Stimulated activated CD4-positive, alpha-beta T cell treated with anti-CD3 and anti-CD28 coated beads, TNF-alpha, amount 100 ng/mL, for 4 hours (primary cell): ENCODE measurements around the gene ACP5.
"Not testable (repeated sequence)": the region's sequence is repeated elsewhere in the genome, so short reads cannot be mapped to it uniquely, and the experiment has no call there.

Experiments
- DNase-seq, 3 experiments: peaks; one replicate each; pipeline ENCODE4 v3.0.0-alpha.2; 2020; ENCODE audit warnings: low read depth in 3 of 3

The ACP5 gene

GRCh38 chr19:11577451-11578257 lies at the start of gene ACP5:
Gene ACP5 (minus strand): TSS chr19:11577645. CDS start chr19:11577317, 328 bp downstream.
- no peak for DNase-seq

- DNase-seq = no peak
Measured at GRCh38 chr19:11626252-11626651, 48.8 kb upstream of the ACP5 start.

DNA sequence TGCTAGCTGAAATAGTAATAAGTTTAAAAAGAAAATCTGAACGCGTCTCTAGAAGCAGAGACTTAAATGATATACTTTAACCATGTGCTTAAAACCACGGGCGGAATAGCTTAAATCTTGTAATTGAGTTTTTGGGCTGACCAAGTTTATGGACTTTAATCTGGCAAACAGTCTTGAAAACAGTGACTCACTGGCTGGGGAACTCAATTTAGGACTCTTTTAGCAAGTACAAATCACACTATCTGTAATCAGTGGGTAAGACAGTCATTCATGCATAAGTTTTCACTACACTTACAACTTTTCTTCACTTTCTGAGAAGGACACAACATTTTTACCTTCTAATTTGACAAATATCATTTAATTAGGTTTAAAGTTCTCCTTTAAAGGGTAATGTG lies 46.6 kb upstream of the ACP5 start:
- DNase-seq = no peak

- not testable (repeated sequence) for DNase-seq
Measured at GRCh38 chr19:11622401-11622800, 45.0 kb upstream of the ACP5 start.

DNA sequence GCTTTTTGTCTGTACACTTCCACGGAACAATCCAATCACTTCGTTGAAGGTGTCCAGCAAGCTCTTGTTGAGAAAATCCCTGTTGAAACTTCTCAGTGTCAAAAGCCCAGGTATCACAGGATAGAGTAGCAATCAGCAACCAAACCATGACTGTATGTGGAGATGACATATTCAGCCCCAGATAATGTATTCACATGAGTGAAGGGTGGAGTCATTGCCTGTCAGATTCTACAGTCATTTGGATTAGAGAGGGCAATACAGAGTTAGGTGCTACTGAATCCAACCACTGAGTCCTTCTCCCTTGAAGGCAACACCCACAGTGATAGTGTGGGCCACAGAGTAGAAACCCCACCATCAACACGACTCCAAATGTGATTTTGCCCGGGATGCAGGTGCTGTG lies 43.1 kb upstream of the ACP5 start:
- no peak for DNase-seq

DNA sequence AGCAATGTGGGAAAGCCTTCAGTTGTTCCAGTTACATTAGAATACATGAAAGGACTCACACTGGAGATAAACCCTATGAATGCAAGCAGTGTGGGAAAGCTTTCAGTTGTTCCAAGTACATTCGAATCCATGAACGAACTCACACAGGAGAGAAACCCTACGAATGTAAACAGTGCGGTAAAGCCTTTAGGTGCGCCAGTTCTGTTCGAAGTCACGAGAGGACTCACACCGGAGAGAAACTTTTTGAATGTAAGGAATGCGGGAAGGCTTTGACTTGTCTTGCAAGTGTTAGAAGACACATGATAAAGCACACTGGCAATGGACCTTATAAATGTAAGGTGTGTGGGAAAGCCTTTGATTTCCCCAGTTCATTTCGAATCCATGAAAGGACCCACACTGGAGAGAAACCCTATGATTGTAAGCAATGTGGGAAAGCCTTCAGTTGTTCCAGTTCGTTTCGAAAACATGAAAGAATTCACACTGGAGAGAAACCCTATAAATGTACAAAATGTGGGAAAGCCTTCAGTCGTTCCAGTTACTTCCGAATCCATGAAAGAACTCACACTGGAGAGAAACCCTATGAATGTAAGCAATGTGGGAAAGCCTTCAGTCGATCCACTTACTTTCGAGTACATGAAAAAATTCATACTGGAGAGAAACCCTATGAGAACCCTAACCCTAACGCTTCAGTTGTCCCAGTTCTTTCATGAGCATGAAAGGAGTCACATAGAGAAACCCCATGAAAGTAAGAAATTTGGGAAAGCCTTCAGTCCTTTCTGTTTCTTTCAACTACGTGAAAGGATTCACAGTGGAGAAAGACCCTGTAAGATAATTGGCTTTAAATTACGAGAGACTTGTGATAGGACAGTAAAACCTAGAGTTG lies 40.0 kb upstream of the ACP5 start:
- DNase-seq = no peak

GRCh38 chr19:11612816-11613511 lies 35.5 kb upstream of the ACP5 start:
- no peak for DNase-seq

DNA sequence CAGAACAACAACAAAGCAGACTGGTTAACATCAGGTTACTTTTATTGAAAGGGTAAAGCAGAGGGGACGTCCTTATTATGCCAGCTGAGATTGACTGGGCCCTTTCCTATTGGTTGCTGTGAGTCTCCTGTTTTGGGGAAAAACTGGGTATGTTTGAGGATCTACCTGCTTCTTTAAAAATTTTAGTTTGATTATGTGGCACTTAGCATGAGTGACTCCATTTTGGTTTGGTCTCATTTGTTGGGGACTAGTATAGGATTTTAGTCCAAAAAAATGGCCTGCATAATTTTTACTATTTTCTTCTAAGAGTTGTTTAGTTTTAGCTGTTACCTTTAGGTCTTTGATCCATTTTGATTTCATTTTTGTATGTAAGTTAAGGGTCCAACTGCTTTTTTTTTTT lies 34.3 kb upstream of the ACP5 start:
- DNase-seq = no peak

DNA sequence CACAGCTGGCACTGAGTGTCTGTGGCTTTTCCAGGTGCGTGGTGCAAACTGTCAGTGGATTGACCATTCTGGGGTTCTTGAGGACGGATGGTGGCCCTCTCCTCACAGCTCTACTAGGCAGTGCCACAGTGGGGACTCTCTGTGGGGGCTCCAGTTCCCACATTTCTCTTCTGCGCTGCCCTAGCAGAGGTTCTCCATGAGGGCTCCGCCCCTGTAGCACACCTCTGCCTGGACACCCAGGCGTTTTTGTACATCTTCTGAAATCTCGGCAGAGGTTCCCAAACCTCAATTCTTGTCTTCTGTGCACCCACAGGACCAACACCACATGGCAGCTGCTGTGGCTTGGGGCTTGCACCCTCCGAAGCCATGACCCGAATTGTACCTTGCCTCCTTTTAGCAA lies 29.0 kb upstream of the ACP5 start:
- no peak for DNase-seq

DNA sequence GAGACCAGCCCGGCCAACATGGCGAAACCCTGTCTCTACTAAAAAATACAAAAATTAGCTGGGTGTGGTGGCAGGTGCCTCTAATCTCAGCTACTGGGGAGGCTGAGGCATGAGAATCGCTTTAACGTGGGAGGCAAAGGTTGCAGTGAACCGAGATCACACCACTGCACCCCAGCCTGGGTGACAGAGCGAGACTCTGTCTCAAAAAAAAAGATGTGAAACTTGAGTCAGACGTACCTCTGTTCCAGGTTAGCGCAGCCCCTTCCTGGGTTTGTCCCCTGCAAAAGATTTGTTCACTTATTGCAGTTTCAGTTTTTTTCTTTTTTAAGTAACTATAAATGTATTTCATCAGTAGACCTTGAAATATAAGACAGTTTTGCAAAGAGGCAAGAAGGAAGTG lies 22.3 kb upstream of the ACP5 start:
- DNase-seq = not testable (repeated sequence)

DNA sequence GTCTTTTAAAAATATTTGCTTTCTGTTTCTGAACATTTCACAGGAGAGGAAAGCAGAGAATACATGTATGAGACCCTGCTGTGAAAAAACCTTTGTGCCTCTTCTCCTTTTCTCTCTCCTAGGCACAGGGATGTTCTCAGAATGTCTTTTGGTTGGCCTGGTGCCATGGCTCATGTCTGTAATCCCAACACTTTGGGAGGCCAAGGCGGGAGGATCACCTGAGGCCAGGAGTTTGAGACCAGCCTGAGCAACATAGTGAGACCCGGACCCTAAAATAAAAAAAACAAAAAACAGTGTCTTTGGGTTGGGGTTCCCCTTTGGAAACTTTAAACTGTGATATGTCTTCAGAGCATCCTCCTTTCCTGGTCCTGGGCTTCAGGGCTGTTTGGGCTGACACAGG lies 21.3 kb upstream of the ACP5 start:
- no peak for DNase-seq

- no peak for DNase-seq
Measured at GRCh38 chr19:11598103-11598483, 20.6 kb upstream of the ACP5 start.

- DNase-seq = peak; percentile 92 to 94 (median 94)
Measured at GRCh38 chr19:11597202-11598102, 20.0 kb upstream of the ACP5 start, which contains the start of gene ZNF627. Gene ZNF627 (plus strand): TSS chr19:11597483. CDS start chr19:11597628, 145 bp downstream.

DNA sequence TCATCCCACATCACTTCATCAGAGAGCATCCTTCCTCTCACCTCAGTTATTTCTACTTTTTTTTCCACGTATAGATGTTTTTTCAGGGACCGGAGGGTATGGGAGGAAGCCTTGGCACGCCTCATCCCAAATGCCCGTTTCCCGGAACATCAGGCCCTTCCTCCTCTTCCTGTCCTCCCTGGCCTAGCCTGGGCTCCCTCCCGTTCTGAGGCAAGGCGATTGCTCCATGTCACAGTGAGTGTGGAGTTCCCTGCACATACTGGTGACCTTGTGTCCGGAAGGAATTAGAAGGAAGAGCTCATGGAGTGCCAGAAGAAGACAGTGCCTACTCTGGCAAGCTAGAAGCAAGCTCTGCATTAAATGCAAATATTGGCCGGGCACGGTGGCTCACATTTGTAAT lies 18.7 kb upstream of the ACP5 start:
- no peak for DNase-seq

- no peak for DNase-seq
Measured at GRCh38 chr19:11594084-11594483, 16.6 kb upstream of the ACP5 start.

- no peak for DNase-seq
Measured at GRCh38 chr19:11587975-11588631, 10.7 kb upstream of the ACP5 start.

DNA sequence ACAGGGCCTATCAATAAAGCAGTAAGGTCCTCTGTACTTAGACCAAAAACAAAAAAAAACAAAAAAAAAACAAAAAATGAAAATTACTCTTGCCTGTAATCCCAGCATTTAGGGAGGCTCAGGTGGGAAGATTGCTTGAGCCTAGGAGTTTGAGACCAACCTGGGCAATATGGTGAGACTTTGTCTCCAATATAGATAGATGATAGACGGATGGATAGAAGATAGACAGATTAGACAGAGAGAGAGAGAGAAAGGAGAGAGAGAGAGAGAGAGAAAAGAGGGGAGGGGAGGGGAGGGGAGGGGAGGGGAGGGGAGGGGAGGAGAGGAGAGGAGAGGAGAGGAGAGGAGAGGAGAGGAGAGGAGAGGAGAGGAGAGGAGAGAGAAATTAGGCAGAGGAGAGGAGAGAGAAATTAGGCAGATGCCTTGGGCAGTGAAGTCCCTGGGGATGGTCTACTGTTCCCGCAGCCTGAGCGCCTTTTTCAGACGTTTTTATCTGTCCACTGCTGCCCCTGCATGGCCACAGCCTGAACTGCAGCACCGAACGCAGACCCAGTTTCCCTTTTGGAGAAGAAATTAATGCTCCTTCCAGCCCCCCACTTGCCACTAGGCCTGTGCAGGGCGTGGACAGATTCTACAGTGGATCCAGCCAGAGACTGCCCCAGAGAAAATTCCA lies 10.0 kb upstream of the ACP5 start:
- DNase-seq = peak; percentile 52 to 64 (median 58)

DNA sequence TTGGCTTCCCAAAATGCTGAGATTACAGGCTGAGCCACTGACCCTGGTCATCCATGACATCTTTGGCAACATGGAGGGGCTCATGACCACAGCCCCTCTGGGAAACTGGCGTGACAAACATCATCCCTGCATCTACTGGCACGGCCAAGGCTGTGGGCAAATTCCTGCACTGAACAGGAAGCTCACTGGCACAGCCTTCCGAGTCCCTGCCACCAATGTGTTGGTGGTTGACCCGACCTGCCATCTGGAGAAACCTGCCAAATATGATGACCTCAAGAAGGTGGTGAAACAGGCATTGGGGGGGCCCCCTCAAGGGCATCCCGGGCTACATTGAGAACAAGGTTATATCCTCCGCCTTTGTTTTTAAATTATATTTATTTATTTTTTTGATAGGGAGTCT lies 8.9 kb upstream of the ACP5 start:
- no peak for DNase-seq

GRCh38 chr19:11581740-11582139 lies 4.3 kb upstream of the ACP5 start:
- peak in 2 of 3 experiments; percentile 21 to 35 for DNase-seq

DNA sequence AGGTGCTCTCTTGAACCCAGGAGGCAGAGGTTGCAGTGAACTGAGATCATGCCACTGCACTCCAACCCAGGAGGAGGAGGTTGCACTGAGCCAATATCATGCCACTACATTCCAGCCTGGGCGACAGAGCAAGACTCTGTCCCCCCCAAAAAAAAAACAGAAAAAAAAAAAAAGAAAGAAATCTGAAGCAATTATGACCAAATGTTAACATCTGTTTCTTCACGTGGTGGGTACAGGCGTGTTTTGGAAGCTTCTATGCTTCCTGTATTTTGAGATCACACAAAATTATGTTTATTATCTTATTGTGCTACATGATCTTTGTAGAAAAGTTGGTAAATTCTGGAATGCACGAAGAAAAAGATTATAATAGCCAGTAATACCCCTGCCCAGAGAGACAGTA lies 2.7 kb upstream of the ACP5 start:
- no peak for DNase-seq
